NCI-H1105 treated with DMSO at 0.1 percent for 48 hours (cell line): ENCODE measurements around the gene FGF18.
"Not testable (repeated sequence)": the region's sequence is repeated elsewhere in the genome, so short reads cannot be mapped to it uniquely, and the experiment has no call there.

Source experiments
- DNase-seq: peaks from one replicate; lab custom pipeline; 2025; lab: John Stamatoyannopoulos, UW

Gene FGF18

DNA sequence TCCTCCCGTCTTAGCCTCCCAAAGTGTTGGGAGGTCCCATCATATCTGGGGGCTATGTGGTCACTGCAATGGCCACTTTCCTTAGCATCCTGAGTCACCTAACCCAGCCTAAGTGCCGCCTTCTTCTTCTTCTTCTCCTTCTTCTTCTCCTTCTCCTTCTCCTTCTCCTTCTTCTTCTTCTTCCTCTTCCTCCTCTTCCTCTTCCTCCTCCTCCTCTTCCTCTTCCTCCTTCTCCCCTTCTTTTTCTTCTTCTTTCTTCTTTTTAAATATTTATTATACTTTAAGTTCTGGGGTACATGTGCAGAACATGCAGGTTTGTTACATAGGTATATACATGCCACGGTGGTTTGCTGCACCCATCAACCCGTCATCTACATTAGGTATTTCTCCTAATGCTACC is 78.0 kb downstream of the FGF18 start:
- DNase-seq: not testable (repeated sequence)

- DNase-seq: no peak
These were observed 78.7 kb downstream of the FGF18 start for GRCh38 chr5:171498166-171498565.

GRCh38 chr5:171499611-171500010 is 80.2 kb downstream of the FGF18 start:
- DNase-seq: no peak

DNA sequence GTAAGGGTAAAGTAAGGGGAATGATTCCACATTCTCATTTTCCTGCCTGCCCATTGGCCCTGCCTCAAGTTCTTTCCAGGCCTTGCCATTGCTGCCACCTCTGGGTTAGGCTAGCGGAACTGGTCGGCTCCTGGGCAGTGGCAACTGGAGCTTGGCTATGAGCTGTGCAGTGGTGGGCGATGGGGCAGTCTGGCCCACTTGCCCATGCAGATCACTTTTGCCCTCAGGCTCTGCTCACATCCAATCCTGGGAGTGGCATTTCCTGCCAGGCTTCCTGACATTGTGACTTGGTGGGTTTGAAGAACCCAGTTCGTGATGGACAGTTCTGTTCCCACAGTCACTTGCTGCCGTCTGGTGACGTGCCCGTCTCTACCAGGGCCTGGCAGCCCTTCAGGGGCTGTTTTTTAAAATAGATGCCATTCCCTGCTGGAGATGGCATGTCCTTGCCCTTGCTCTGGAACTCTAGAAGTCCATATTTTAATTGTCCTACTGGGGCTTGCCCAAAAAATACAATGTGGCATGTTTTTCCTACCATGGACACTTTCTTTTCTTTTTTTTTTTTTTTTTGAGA is 86.1 kb downstream of the FGF18 start:
- no peak for DNase-seq

DNA sequence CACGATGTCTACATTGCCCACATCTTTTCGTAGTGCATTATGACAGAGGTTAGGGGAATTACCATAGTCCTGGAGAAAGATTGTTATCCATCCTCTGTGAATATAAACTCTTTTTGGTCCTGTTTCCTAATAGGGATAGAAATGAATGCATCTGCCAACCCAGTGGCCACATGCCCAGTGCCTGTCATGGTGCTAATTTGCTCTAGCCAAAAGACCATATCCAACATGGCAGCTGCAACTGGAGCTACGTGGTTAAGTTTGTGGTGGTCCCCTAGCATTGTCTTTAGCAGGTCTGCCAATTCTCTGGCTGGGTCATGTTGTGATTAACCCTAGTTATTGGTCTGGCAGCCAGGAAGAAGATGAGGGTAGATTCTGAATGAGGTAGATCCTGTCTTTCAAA is 87.5 kb downstream of the FGF18 start:
- DNase-seq: no peak
